Skin of body (tissue), 2 donors: ENCODE measurements around the gene ECHS1. TPM values are rescaled to one million over a fixed set of nuclear protein-coding genes. Genes with fewer than 3 reads are reported as not detected.
A peak's percentile ranks its signal among the peaks of the same experiment; 100 is the strongest.

Source experiments
- DNase-seq: peaks from one replicate; lab custom pipeline; 2025; lab: John Stamatoyannopoulos, UW
- total RNA-seq: library from RNA; depleted of rRNA; stranded (reverse); fragments of >200 nt; gene quantifications from one replicate; pipeline ENCODE4 v1.2.3, GENCODE V29; 2014

ECHS1 gene
- total RNA-seq, 1 donor from 2014 or later = 41.2 TPM

GRCh38 chr10:133341983-133342382 is 31.2 kb downstream of the ECHS1 start:
- DNase-seq = no peak

GRCh38 chr10:133339708-133340380 is 33.3 kb downstream of the ECHS1 start:
- DNase-seq = no peak

GRCh38 chr10:133338080-133339071 is 34.8 kb downstream of the ECHS1 start:
- DNase-seq = no peak

GRCh38 chr10:133337370-133337725 is 35.8 kb downstream of the ECHS1 start:
- no peak for DNase-seq

GRCh38 chr10:133336577-133337369 is 36.4 kb downstream of the ECHS1 start, which contains the start of gene CALY:
Gene CALY (minus strand): TSS chr10:133336896. CDS start chr10:133328989, 7,907 bp downstream.
- no peak for DNase-seq

GRCh38 chr10:133336118-133336576 is 37.0 kb downstream of the ECHS1 start:
- DNase-seq = no peak

GRCh38 chr10:133335246-133336117 is 37.7 kb downstream of the ECHS1 start:
- DNase-seq = no peak

GRCh38 chr10:133334503-133335245 is 38.5 kb downstream of the ECHS1 start:
- DNase-seq = no peak

- DNase-seq = no peak
These were observed 40.0 kb downstream of the ECHS1 start for GRCh38 chr10:133332936-133333699.

- DNase-seq = peak; percentile 58
These were observed 43.5 kb downstream of the ECHS1 start for GRCh38 chr10:133329491-133330202.

GRCh38 chr10:133328358-133329343 is 44.5 kb downstream of the ECHS1 start:
- DNase-seq = no peak

- DNase-seq = no peak
These were observed 45.4 kb downstream of the ECHS1 start for GRCh38 chr10:133327651-133328357.

- no peak for DNase-seq
These were observed 46.2 kb downstream of the ECHS1 start for GRCh38 chr10:133326745-133327650.

- no peak for DNase-seq
These were observed 47.0 kb downstream of the ECHS1 start for GRCh38 chr10:133326223-133326551.

- no peak for DNase-seq
These were observed 47.5 kb downstream of the ECHS1 start for GRCh38 chr10:133325440-133326222.
